NOMO-1 (cell line): ENCODE results near the gene CAMK1D.
"Not testable (repeated sequence)": the region's sequence is repeated elsewhere in the genome, so short reads cannot be mapped to it uniquely, and the experiment has no call there.

Experiments used
- DNase-seq, 2 experiments: peaks; one replicate each; lab custom pipeline; 2025; ENCODE audit not compliant: unreplicated experiment in 2 of 2; lab: John Stamatoyannopoulos, UW

CAMK1D gene

DNA sequence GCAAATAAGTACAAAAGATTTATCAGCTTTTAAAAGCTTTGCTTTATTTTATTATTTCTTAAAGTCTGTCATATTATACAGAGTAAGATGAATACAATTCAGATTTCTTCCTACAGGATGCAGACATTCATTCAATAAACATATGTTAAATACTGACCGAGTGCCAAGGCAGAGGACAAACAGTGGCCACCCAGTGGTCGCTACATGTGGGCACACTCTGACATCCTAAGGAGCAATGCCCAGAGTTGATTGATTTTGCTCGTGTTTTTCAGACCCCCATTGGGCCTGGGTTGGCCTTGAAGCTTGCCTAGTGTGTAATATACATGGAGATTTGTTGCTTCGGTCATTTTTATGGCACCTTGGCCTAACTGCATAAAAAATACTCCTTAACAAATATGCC is 451.0 kb downstream of the CAMK1D start:
- no peak for DNase-seq

DNA sequence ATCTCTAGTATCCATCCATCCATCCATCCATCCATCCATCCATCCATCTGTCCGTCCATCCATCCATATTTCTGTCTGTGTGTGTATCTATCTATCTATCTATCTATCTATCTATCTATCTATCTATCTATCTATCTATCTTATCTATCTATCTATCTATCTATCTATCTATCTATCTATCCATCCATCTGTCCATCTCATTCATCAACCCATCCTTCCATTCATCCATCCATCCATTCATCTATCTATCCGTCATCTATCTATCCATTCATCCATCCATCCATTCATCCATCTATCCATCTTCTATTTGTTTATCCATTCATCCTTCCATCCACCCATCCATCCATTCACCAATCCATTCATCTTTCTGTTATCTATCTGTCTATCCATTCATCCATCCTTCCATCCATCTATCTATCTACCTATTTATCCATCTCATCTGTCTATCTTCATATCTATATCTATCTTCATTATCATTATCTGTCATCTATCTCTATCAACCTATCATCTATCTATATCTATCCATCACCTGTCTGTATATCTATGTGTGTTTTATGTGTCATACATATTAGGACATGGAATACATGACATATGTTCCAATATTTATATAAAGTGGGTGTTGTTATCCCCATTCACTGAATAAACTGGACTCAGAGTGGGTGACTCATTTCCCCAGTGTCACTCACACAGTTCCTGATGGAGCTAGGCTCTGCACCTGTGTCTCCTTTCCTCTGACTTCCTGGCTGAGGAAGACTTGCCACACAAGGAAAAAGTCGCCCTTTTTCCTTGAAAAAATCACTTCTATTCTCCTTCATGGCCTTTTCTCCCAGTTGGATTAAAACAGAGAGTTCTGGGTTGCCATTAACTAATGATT is 452.1 kb downstream of the CAMK1D start:
- no peak for DNase-seq

DNA sequence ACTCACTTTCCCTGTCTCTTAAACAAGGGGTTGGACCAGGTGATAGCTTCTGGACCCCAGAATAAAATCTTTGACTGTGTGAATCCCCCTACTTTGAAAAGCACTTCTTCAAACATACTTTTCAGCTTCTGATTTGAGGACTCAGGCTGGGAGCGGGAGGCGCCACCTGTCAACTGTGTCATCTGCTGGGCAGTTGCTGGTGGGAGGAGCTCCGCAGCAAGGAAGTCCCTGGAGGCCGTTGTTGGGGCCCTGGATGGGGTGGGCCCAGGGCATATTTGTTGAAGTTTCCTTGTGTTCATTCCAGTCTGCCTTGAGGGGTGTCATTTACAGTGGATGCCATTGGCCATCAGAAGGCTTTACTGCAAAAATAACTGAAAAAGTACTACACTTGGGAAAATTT is 454.4 kb downstream of the CAMK1D start:
- DNase-seq = no peak

- DNase-seq = no peak
Observed at GRCh38 chr10:12806228-12807095, 457.1 kb downstream of the CAMK1D start.

DNA sequence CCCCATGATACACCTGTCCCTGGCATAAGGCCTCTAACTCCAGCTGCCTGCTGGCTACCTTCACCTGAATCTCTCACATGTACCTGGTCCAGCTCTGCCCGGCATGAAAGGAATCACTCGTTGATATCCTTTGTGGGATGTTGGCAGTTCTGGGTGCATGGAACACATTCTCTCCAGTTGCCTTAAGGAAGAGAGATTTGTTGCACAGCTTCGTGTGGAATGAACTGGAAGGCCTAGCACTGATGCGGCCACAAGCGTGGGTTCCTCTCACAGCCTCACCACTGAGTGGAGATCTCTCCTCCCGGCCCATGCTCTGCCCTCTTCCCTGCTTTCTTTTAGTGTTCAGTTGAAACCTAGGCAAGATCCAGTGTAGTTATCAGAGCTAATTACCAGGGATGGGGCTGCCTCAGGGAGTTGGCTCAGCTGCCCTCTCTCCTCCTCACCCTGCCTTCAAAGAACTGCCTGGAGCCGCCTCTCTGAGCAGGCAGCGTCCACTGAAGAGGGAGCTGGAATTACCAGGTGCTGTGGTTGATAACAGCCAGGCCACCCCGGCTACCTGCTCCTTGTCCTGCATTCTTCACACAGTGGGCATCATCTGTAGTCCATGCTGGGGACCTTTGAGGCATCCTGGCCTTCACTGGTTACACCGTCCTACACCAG is 457.9 kb downstream of the CAMK1D start:
- DNase-seq = no peak

- DNase-seq = no peak
Observed at GRCh38 chr10:12808014-12808613, 458.8 kb downstream of the CAMK1D start.

DNA sequence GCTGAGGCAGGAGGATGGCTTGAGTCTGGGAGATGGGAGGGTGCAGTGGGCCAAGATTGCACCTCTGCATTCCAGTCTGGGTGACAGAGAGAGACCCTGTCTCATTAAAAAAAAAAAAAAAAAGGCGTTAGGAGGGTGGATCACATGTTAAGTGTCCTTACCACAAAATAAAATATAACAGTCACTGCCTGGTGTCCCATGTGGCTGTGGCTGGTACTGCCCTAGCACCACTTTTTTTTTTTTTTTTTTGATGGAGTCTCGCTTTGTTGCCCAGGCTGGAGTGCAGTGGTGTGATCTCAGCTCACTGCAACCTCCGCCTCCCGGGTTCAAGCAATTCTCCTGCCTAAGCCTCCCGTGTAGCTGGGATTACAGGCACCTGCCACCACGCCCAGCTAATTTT is 460.7 kb downstream of the CAMK1D start:
- not testable (repeated sequence) for DNase-seq

- no peak for DNase-seq
Observed at GRCh38 chr10:12811826-12812225, 462.5 kb downstream of the CAMK1D start.

- DNase-seq = no peak
Observed at GRCh38 chr10:12812571-12812970, 463.2 kb downstream of the CAMK1D start.

- no peak for DNase-seq
Observed at GRCh38 chr10:12814166-12814565, 464.8 kb downstream of the CAMK1D start.

GRCh38 chr10:12819071-12819470 is 469.7 kb downstream of the CAMK1D start:
- DNase-seq = no peak

DNA sequence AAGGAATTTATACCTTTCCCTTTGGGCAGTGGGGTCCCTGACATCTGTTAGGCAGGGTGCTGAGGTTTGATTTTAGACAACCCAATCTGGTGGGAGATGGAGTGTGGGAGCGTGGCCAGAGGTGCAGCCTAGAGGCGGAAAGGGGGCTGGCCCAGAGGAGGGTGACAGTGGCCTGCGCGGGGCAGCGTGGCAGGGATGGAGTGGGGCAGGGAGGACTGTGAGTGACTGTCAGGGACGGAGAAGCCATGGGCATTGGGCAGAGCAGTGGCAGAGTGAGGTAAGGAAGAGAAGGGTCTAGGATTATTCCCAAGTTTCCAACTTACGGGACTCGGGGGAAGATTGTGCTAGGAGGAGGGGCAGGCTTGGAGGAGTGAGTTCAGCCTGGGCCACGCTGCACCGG is 470.3 kb downstream of the CAMK1D start:
- DNase-seq = no peak

- DNase-seq = no peak
Observed at GRCh38 chr10:12822126-12822892, 473.0 kb downstream of the CAMK1D start.

DNA sequence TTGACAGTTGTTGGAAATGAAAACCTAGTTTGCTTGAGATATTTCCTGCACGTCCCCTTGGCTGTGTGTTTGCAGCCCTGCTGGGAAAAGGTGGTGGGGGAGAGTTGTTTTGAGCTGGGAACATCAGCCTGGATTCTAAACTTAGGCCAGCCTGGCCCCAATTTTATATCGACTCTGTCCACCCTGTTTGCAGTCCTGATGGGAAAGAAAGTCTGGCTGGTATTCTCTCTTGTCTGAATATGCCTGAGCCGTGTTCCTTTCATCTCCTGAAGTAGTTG is 473.5 kb downstream of the CAMK1D start:
- no peak for DNase-seq

GRCh38 chr10:12823328-12823727 is 474.0 kb downstream of the CAMK1D start:
- no peak for DNase-seq

GRCh38 chr10:12825260-12825849 is 476.0 kb downstream of the CAMK1D start:
- DNase-seq = no peak

DNA sequence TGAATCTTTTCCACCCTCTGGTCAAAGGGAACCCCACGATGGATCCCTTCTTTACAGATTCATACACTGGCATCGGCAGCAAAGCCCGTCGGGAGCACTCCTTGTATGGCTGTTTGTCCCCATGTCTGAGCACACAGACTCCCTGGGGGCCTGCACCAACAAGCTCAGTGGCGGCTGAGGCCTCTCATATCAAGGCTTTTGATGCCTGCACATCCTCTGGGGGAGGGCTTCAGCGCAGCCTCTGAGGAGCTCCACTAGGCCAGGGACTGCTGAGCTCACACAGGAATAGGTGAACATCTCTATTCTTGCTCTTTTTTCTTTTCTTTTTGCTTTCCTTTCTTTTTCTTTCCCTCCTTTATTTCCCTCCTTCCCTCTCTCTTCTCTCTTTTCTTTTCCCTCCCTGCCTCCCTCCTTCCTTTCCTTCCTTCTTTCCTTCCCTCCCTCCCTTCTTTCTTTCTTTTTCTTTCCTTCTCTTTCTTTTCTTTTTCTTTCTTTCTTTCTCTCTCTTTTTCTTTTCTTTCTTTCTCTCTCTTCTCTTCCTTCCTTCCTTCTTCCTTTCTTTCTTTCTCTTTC is 477.5 kb downstream of the CAMK1D start:
- no peak for DNase-seq

DNA sequence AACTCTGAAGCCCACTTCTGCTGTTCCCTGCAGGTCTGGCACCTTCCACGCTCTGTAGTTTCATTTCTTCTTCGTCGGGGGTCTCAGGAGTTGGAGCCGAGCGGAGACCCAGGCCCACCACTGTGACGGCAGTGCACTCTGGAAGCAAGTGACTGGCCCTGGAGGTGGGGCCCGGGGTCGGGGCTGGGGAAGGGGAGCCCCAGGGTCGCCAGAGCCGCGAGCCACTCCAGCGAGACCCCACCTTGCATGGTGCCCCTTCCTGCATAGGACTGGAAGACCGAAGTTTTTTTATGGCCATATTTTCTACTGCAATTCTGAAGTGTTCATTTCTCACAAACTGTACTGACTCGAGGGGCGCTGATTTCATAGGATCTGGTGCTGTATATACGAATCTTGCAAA is 479.4 kb downstream of the CAMK1D start:
- no peak for DNase-seq

DNA sequence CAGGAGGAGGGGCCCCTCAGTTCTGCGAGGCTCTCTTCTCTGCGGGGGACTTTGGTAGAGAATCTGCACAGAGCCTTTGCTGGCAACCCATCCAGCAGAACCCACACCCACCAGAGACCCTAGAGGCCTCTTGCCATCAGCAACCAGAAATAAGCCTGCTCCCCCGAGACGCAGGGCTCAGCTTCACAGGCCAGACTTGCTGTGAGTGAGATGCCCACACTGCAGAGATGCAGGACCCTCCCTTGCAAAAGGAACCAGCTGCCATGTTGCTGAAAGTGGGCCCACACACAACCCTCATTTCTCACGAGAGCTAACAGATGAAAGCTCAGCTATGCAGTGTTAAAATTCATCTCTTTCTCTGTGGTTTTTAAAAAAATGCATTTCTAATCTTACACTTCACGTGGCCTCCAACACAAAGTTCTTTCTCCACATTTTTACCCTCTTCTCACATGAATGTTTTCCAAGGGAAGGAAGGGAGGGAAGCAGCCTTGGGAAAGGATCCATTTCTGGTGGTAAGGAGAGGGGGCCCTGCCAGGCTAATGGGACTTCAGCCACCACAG is 480.6 kb downstream of the CAMK1D start:
- DNase-seq = no peak
